Measurements from ENCODE around the gene GTPBP6.
"Not testable (repeated sequence)": the region's sequence is repeated elsewhere in the genome, so short reads cannot be mapped to it uniquely, and the experiment has no call there.

GRCh38 chrX:280722-281121 is 37.9 kb downstream of the GTPBP6 start:
- TF ChIP-seq, protein P1, sequence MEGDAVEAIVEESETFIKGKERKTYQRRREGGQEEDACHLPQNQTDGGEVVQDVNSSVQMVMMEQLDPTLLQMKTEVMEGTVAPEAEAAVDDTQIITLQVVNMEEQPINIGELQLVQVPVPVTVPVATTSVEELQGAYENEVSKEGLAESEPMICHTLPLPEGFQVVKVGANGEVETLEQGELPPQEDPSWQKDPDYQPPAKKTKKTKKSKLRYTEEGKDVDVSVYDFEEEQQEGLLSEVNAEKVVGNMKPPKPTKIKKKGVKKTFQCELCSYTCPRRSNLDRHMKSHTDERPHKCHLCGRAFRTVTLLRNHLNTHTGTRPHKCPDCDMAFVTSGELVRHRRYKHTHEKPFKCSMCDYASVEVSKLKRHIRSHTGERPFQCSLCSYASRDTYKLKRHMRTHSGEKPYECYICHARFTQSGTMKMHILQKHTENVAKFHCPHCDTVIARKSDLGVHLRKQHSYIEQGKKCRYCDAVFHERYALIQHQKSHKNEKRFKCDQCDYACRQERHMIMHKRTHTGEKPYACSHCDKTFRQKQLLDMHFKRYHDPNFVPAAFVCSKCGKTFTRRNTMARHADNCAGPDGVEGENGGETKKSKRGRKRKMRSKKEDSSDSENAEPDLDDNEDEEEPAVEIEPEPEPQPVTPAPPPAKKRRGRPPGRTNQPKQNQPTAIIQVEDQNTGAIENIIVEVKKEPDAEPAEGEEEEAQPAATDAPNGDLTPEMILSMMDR (IDR thresholded peaks at IDR 0.05; ENCODE audit: low read depth, low read length, poor library complexity, severe bottlenecking), result not testable (repeated sequence)
- TF ChIP-seq EZH2phosphoT487 (IDR thresholded peaks at IDR 0.05; ENCODE audit: borderline replicate concordance, low read length), result not testable (repeated sequence)

All from DOHH2 (cell line).